ENCODE data around the gene SEC16A.
"Not testable (repeated sequence)": the region's sequence is repeated elsewhere in the genome, so short reads cannot be mapped to it uniquely, and the experiment has no call there.

Gene SEC16A

DNA sequence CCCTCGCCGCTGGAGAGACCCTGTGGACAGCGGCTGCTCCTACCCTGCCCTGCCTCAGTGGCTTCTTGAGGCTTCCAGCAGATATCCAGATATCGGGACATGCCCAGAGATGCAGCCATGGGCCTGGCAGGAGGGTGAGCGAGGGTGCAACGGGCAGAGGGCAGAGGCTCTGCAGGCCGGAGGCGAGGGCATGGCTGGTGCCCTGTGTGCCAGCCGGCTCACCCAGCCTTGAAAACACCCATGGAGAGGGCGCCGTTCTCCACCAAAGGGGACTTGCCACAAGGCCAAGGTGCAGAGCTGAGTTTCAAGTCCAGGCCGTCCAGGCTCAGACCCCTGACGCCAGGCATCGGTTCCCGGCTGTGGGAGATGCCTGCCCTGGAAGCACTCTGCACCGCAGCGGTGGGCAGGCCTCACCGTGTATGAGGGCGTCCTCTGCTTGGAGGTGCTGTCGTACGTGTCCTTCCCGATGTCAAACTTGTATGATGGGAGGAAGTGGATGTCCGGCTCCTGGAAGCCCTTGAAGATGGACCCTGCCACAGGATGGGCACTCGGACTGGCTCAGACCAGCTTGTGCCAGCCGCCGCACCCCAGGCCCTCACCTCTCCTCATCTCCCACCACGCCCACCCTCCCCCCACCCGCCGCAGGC is 52.1 kb downstream of the SEC16A start:
- in situ Hi-C loops (cut with HindIII; ENCODE audit: low sequenced_read_pairs), result no loop called here
- no peak overlapping the region for H3K4me3 ChIP-seq (ENCODE audit: low read depth, low read length)
- TF ChIP-seq, protein P1, sequence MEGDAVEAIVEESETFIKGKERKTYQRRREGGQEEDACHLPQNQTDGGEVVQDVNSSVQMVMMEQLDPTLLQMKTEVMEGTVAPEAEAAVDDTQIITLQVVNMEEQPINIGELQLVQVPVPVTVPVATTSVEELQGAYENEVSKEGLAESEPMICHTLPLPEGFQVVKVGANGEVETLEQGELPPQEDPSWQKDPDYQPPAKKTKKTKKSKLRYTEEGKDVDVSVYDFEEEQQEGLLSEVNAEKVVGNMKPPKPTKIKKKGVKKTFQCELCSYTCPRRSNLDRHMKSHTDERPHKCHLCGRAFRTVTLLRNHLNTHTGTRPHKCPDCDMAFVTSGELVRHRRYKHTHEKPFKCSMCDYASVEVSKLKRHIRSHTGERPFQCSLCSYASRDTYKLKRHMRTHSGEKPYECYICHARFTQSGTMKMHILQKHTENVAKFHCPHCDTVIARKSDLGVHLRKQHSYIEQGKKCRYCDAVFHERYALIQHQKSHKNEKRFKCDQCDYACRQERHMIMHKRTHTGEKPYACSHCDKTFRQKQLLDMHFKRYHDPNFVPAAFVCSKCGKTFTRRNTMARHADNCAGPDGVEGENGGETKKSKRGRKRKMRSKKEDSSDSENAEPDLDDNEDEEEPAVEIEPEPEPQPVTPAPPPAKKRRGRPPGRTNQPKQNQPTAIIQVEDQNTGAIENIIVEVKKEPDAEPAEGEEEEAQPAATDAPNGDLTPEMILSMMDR (IDR thresholded peaks at IDR 0.05; ENCODE audit: low read depth, low read length), result no peak
- no peak for DNase-seq (ENCODE audit: low read depth, low spot score)

DNA sequence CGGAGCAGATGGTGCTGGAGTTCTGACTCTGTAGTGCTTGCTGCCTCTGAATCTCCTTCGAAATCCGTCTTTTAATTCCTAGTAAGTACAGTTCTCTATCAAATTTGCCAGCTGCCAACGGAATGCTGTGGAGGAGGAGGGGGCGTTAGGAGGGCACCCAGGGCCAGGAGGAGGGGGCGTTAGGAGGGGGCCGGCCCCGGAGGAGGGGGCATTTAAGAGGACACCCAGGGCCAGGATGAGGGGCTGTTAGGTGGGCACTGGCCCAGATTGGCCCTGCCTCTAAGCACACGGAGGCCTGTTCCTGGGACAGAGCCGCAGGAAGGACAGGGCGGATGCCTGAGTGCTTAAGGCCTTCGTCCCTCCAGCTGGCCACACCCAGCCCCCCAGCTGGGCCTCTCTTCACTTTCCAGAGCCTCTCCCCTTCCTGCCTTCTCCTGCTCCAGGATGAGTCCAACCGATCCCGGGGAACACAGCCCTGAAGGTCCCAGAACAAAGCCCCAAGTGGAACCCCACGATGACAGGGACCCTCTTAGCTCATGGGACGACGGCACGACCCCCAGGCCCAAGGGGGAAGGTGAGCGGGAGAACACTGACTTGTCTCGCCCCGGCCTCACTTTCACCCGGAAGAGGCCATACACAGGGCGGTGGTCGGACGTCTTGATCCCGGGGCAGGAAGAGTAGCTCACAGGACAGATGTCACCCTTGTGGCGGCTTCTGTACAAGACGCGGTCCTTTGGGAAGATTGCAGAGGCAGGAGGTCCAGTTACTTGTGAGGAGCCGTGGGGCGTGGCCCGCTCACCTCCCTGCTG is 53.0 kb downstream of the SEC16A start:
- no peak for DNase-seq (ENCODE audit: low read depth, low spot score)
- TF ChIP-seq, protein P1 (IDR thresholded peaks at IDR 0.05; ENCODE audit: low read depth, low read length), result no peak
- in situ Hi-C loops (cut with HindIII; ENCODE audit: low sequenced_read_pairs), result no loop called here
- H3K4me3 ChIP-seq (ENCODE audit: low read depth, low read length), result no peak overlapping the region

DNA sequence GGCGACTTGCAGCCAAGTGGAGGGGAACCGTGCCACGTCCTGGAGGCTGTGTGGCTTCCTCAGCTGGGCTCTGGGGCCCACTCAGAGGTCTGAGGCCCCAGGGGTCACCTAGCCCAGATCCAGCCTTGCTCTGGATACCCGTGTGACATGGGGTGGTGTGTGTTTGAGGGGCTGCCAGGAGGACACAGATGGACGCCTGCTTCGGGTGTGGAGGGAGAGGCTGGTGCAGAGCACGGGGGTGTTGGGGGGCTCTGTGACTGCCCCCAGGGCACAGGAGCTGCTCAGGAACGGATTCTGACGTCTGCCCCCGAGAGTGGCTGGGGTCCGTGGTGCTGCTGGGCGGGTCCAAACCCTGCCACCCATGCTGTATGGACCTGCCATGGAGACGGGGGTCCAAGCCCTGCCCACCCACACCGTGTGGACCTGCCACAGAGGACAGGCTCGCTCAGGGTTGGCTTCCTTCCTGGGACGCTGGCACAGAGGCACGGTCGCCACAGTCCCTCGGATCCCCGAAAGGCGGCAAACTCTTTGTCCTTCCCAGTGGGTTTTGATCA is 53.7 kb downstream of the SEC16A start:
- no peak for DNase-seq (ENCODE audit: low read depth, low spot score)
- no peak overlapping the region for H3K4me3 ChIP-seq (ENCODE audit: low read depth, low read length)
- TF ChIP-seq, protein P1 (IDR thresholded peaks at IDR 0.05; ENCODE audit: low read depth, low read length), result no peak
- in situ Hi-C loops (cut with HindIII; ENCODE audit: low sequenced_read_pairs), result no loop called here

DNA sequence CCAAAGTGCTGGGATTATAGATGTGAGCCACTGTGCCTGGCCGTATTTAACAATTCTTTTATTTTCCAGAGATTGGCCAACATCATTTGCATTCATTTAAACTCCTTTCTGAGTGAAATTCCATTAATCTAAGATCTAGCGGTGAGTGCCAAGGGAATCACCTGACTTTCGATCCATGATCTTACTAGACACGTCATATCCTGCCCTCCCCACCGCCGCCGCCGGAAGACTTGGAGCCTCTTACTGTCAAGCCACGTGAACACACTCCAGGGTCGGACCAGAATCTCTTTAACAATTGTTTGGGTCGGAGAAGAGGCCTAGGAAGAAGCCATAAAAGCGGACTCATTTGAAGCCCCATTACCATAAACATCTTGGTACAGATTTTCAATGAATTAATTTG is 56.1 kb downstream of the SEC16A start:
- no peak for DNase-seq (ENCODE audit: low read depth, low spot score)
- no peak overlapping the region for H3K4me3 ChIP-seq (ENCODE audit: low read depth, low read length)
- TF ChIP-seq, protein P1 (IDR thresholded peaks at IDR 0.05; ENCODE audit: low read depth, low read length), result no peak
- in situ Hi-C loops (cut with HindIII; ENCODE audit: low sequenced_read_pairs), result no loop called here

DNA sequence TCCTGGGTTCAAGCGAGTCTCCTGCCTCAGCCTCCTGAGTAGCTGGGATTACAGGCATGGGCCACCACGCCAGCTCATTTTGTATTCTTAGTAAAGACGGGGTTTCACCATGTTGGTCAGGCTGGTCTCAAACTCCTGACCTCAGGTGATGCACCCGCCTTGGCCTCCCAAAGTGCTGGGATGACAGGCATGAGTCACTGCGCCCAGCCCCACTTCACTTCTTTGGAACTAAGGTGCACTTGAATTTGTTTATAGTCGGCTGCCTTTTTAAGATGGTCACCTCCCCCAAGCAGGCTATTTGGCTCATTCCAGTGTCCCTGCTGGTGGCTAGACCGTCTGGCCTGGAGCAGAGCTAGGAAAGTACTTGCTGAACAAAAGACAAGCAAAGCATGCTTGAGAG is 57.5 kb downstream of the SEC16A start:
- DNase-seq (ENCODE audit: low read depth, low spot score), result not testable (repeated sequence)

DNA sequence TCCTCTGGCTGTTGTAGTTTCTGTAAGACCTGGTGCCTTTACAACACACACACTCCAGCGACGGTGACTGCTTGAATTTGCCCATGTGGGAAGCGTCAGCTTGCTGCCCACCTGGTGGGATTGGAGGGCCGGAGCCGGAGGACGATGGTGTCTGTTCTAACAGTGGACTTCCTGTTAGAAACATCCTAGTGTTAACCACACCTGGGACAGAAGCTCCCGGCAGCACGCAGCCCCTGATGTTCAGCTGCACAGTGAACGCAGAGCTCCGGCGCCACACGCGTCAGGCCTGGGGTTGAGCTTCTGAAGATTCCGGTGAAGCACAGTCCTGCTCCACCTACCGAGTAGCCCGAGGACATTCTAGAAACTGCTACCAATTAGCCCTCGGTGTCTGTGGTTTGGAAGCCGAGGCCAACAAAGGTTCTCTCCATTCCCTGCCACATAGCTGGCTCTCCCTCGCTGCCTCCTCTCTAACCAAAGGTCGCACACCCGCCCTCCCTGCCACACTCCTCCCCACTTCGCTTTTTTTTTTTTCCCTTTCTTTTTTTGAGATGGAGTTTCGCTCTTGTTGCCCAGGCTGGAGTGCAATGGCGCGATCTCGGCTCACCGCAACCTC is 58.0 kb downstream of the SEC16A start:
- in situ Hi-C loops (cut with HindIII; ENCODE audit: low sequenced_read_pairs), result no loop called here
- TF ChIP-seq, protein P1 (IDR thresholded peaks at IDR 0.05; ENCODE audit: low read depth, low read length), result no peak
- no peak overlapping the region for H3K4me3 ChIP-seq (ENCODE audit: low read depth, low read length)

More for the DNA sequence above, 57.5 kb downstream of the SEC16A start:
- in situ Hi-C loops (cut with HindIII; ENCODE audit: low sequenced_read_pairs); H3K4me3 ChIP-seq (ENCODE audit: low read depth, low read length): not testable (repeated sequence)

More for the DNA sequence above, 58.0 kb downstream of the SEC16A start:
- DNase-seq (ENCODE audit: low read depth, low spot score), result no peak
